Prostate gland (tissue), 2 donors: ENCODE measurements around the gene PEX1. TPM values are rescaled to one million over a fixed set of nuclear protein-coding genes. Genes with fewer than 3 reads are reported as not detected.

Experiments
- DNase-seq: peaks from one replicate; pipeline ENCODE4 v3.0.0-alpha.2; 2019; ENCODE audit warnings: low spot score
- H3K27ac ChIP-seq, 2 donors: fragments of 200-600 bp; sonication (generic); 2 replicates each; pipeline ENCODE4 v1.5.1; 2017 to 2019
- H3K27me3 ChIP-seq: fragments of 200-600 bp; sonication (generic); replicated peaks from 2 replicates; pipeline ENCODE4 v1.5.1; 2019; ENCODE audit not compliant: insufficient read depth
- H3K36me3 ChIP-seq, 2 donors: fragments of 200-600 bp; sonication (generic); 1 replicate in 1 of 2; 2 replicates in 1 of 2; pipeline versions ENCODE4 v1.5.1 to v1.8.1; 2017 to 2019
- H3K4me1 ChIP-seq: fragments of 200-600 bp; sonication (generic); replicated peaks from 2 replicates; pipeline ENCODE4 v1.5.1; 2019
- H3K4me3 ChIP-seq, 2 donors: fragments of 200-600 bp; sonication (generic); 2 replicates each; pipeline ENCODE4 v1.5.1; 2017 to 2019
- H3K9me3 ChIP-seq: fragments of 200-600 bp; sonication (generic); 2 replicates; pipeline ENCODE4 v1.5.1; 2017
- POLR2A ChIP-seq: fragments of 450-650 bp; IDR thresholded peaks from one replicate; pipeline ENCODE4 v1.6.1; 2016; ENCODE audit warnings: antibody characterized with exemption, mild to moderate bottlenecking
- POLR2AphosphoS5 ChIP-seq: sonication (generic); formaldehyde crosslinking; IDR thresholded peaks from one replicate; pipeline ENCODE4 v1.6.1; 2017; ENCODE audit warnings: antibody characterized with exemption
- whole genome bisulfite sequencing: methylation state at CpG from one replicate; pipeline ENCODE4 v1.1.5; 2018; 5-methylcytosine and 5-hydroxymethylcytosine counted together
- intact Hi-C: fragments of 100-400 bp; cut with DNase I; formaldehyde crosslinking; loops from one replicate; pipeline ENCODE4 v1.14.2; 2022
- total RNA-seq, 2 donors: library from RNA; depleted of rRNA; stranded (reverse); fragments of >200 nt; gene quantifications; one replicate each; pipeline ENCODE4 v1.1.0, GENCODE V29; 2016
- TF ChIP-seq, protein P1 (sequence below), 4 experiments: fragments of 200-600 bp in 2 of 4; fragments of 450-650 bp in 2 of 4; sonication (generic) in 2 of 4; IDR thresholded peaks; 1 replicate in 3 of 4; 2 replicates in 1 of 4; pipeline ENCODE4 v1.5.1; 2016 to 2019; ENCODE audit warnings: antibody characterized with exemption in 4 of 4, mild to moderate bottlenecking in 2 of 4, moderate library complexity in 2 of 4

The PEX1 gene
- total RNA-seq, 2 donors from 2014 or later, result 17.3 to 23.0 TPM

DNA sequence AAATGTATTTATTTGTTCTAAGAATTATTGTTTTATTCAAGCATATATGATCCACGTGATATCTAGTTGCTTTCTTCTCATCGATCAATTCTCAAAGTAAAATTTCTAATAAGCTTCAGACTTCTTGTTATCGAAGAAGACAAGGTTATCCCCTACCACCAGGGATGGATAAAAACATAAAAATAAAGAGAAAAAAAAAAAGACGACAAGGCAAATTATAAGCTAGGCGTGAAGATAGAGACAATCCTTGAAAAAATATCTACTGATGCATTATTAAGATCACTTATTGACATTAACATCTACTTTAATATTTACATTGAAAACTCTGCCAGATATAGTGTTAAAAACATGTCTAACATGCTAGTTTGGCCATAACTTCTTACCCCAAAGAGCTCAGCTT lies 19.4 kb downstream of the PEX1 start:
- Histone ChIP-seq H3K36me3 (no peaks in the 10 kb centered on the region), H3K27me3 (no peaks in the 10 kb centered on the region), H3K4me3 (no peak overlapping the region), H3K4me1 (no peaks in the 10 kb centered on the region), H3K9me3 (no peaks in the 10 kb centered on the region), H3K27ac (no peak overlapping the region)
- DNase-seq, result no peak
- intact Hi-C loops, result no loop called here
- WGBS, result 92% methylated on average over 5 of the region's 5 CpGs
- TF ChIP-seq, protein P1, sequence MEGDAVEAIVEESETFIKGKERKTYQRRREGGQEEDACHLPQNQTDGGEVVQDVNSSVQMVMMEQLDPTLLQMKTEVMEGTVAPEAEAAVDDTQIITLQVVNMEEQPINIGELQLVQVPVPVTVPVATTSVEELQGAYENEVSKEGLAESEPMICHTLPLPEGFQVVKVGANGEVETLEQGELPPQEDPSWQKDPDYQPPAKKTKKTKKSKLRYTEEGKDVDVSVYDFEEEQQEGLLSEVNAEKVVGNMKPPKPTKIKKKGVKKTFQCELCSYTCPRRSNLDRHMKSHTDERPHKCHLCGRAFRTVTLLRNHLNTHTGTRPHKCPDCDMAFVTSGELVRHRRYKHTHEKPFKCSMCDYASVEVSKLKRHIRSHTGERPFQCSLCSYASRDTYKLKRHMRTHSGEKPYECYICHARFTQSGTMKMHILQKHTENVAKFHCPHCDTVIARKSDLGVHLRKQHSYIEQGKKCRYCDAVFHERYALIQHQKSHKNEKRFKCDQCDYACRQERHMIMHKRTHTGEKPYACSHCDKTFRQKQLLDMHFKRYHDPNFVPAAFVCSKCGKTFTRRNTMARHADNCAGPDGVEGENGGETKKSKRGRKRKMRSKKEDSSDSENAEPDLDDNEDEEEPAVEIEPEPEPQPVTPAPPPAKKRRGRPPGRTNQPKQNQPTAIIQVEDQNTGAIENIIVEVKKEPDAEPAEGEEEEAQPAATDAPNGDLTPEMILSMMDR (IDR thresholded peaks at IDR 0.05), result no peak
- no peak for TF ChIP-seq POLR2A
- no peak for TF ChIP-seq POLR2AphosphoS5

DNA sequence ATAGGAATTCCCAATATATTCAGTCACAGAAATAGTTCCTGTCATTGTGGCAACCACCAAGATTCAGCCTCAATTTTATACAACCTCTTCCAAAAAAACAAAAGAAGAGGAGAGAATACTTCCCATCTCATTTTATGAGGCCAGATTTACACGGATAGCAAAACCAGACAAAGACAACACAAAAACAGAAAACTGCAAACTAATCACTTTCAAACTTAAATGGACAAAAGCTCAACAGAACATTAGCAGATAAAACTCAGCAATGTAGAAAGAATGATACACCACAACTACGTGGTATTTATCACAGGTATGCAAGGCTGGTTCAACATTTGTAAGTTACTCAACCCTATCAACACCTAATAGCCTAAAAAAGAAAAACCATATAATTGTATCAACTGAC lies 22.0 kb downstream of the PEX1 start:
- Histone ChIP-seq H3K27ac (no peak overlapping the region), H3K4me1 (no peaks in the 10 kb centered on the region), H3K36me3 (no peaks in the 10 kb centered on the region), H3K27me3 (no peaks in the 10 kb centered on the region), H3K4me3 (no peak overlapping the region), H3K9me3 (no peaks in the 10 kb centered on the region)
- intact Hi-C loops, result no loop called here
- DNase-seq, result no peak
- TF ChIP-seq, protein P1 (IDR thresholded peaks at IDR 0.05), result no peak
- no peak for TF ChIP-seq POLR2AphosphoS5
- TF ChIP-seq POLR2A, result no peak
- WGBS, result 86% methylated on average over 2 of the region's 2 CpGs

DNA sequence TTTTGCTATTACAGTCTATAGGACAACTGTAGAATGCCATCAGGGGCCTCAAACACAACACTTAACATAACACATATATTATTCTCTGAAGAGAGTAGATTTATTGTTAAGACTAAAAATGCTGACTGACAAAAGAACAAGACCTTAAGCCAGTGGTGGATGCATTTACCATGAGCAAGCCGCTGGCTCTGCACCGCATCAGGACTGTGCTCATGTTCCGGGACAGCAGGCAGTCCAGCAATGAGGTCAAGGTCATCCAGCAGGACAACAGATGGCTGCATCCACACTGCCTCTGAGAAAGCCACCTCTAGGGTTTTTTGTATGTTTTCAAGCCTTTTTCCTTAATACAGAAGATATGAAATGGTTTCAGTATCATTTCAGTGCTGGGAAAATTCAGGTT lies 23.8 kb downstream of the PEX1 start:
- no peaks in the 10 kb centered on the region for H3K4me1 ChIP-seq
- intact Hi-C loops, result no loop called here
- no peak overlapping the region for H3K4me3 ChIP-seq
- WGBS, result 89% methylated on average over 3 of the region's 3 CpGs
- TF ChIP-seq, protein P1 (IDR thresholded peaks at IDR 0.05), result no peak
- TF ChIP-seq POLR2AphosphoS5, result no peak
- no peak for TF ChIP-seq POLR2A
- no peak for DNase-seq
- H3K36me3 ChIP-seq, result peaks cover 0 to 7% of the 10 kb centered on the region in 2 donors
- no peaks in the 10 kb centered on the region for H3K27me3 ChIP-seq
- H3K9me3 ChIP-seq, result no peaks in the 10 kb centered on the region
- no peak overlapping the region for H3K27ac ChIP-seq

DNA sequence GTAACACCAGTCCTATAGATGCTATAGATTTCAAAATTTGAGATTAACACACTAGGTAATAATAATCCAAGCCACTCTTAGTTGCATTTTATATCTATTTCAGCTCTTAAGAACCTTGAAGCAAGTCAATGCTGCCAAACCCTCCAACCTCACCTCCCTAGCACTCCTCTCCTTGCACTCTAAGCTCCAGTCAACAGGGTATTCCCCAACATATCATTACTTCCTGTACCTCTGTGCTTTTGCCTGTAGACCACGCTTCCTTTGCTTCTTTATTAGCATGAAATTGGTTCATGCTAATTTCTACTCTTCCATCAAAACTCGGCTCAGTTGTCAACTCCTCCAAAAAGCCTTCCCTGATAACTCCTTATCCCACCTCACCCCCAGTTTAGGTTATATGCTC lies 24.6 kb downstream of the PEX1 start:
- WGBS, result 88% methylated on average over 2 of the region's 2 CpGs
- Histone ChIP-seq H3K9me3 (no peaks in the 10 kb centered on the region), H3K4me3 (no peak overlapping the region), H3K4me1 (no peaks in the 10 kb centered on the region), H3K36me3 (peaks cover 0 to 7% of the 10 kb centered on the region in 2 donors), H3K27me3 (no peaks in the 10 kb centered on the region), H3K27ac (no peak overlapping the region)
- DNase-seq, result no peak
- TF ChIP-seq, protein P1 (IDR thresholded peaks at IDR 0.05), result no peak
- TF ChIP-seq POLR2A, result no peak
- no peak for TF ChIP-seq POLR2AphosphoS5
- intact Hi-C loops, result no loop called here

DNA sequence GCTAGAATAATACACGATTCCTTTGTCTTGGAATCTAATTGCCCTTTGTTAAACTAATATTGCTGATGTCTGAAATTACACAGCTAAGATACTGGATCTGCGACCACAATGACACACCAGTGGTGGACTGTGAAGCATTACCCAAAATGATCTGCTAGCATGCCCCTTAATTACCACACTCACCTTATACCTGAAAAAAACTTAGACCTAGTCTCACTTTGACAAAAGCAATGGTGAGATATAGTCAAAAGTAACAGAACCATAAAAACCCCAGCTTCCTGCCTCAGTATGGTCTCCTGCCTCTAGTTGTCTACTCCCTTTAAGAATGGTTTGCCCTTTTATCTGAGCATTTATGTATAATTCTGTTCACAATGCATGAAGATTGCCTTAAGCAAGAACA lies 29.8 kb downstream of the PEX1 start:
- WGBS, result 93% methylated on average over 2 of the region's 2 CpGs
- intact Hi-C loops, result no loop called here
- H3K9me3 ChIP-seq, result no peaks in the 10 kb centered on the region
- no peak for DNase-seq
- H3K4me3 ChIP-seq, result no peak overlapping the region
- TF ChIP-seq POLR2A (no peak), POLR2AphosphoS5 (no peak)
- TF ChIP-seq, protein P1 (IDR thresholded peaks at IDR 0.05), result no peak
- no peaks in the 10 kb centered on the region for H3K27me3 ChIP-seq
- H3K27ac ChIP-seq, result no peak overlapping the region
- H3K4me1 ChIP-seq, result no peaks in the 10 kb centered on the region
- peaks cover 0 to 7% of the 10 kb centered on the region in 2 donors for H3K36me3 ChIP-seq
